ENCODE results near the gene SIRPA.

SIRPA gene

DNA sequence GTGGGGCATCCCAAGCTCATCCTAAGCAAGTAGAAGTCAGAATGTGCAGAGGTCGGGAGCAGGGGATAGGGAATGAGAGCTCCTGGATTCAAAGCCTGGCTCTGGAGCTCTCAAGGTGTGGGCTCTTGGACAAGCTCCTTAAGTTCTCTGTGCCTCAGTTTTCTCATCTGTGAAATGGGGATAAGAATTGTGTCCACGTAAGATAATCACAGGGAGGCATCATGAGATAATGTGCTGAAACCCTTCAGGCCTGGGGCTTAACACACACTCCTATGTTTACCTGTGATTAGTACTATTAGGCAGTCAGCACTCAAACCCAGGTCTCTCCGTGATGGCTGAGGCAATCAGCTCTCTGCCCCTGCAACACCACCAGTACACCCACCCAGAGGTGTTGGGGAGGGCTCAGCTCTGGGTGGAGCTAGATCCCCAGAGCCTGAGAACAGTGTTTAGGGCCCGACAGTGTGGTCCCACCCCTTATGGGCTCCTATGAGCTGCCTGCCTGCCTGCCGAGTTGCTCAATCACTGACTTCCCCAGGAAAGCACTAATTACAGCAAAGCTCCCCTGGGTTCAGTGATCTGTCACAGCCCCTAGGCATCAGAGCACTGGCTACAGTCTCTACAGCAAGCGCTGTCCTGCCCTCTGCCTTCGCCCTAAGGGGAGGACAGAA lies 6.3 kb upstream of the SIRPA start:
- no peak for DNase-seq (ENCODE audit: low spot score)

DNA sequence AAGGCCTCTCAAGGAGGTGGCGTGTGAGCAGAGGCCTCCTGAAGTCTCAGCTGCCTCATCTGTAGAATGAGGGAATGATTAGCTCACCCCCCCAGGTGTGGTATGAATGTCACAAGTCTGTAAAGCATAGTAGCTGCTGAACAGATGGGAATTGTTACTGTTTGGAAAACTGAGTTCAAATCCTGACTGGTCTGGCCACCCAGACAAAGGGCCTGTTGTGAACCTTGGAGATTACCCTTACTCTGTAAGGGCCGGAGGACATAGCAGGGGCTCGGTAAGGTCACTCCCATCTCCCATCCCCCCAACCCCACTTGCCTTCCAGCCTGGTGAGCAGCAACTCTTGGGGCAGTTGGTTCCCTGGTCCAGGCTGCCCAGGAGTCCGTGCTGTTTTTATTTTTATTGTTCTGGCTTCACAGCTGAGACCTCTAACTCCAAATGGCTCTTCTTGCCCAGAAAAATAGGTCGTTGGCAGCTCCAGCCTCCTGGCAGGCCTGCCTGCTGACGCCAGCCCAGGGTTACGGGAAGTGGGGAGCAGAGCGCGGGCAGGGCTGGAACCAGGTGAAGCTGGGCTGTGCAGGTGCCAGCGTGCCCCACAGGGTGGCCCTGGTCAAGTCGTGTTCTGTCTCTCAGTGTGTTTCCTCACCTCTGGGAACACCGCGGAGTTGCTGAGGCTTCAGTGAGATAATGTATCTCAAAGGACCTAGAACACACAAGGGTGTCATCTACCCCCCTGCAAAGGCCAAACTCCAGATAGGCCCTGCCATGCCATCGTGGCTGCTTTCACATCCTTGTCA lies 4.5 kb upstream of the SIRPA start:
- peak; percentile 66 for DNase-seq (ENCODE audit: low spot score)

DNA sequence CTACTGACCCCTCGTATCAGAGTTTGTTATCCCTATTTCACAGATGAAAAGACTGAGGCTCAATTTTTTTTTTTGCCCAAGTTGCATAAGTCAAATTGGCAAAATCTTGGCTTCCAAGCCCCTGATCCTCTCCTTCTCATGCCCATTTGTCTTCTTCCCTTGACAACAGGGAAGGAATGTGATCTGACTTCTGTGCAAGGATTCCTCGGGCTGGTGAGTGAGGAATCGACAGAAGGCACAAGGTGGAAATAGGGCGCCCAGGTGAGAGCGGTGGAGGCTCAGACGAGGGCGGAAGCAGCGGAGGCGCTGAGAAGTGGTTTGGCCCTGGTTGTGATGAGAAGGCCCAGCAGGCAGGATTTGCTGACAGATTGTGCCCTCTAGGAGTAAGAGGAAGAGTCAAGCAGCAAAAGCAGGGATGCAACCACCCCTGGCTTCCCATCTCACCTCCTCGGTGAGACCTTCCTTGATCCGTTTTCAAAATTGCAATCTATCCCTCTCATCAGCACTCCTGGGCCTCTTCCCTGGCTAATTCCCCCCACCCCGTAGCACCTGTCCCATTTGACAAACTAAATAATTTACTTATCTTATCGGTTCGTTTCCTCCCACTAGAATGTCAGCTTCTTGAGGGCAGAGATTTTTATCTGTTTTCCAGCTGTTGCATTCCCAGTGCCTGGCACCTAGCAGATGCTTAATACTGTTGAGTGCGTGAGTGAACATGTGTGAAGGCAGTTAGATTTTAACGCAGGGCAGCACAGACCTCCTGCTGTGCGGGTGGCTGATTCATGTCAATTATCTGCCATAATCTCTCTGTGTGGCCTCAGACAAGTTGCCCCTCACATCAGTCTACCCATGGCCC lies 3.7 kb upstream of the SIRPA start:
- no peak for DNase-seq (ENCODE audit: low spot score)

DNA sequence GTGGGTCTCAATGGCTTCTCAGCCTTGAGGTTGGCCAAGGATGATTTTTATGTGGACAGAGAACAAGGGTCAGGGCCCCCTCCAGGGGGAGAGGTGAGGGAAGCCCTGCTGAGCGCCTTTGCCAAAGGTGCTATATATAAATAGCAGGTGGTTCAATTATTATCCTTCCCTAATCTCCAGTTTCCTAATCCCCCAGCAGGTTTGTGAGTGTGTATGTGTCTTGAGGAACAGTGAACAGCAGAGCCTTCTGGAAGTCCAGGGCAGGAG lies 3.2 kb upstream of the SIRPA start:
- DNase-seq (ENCODE audit: low spot score) = no peak

DNA sequence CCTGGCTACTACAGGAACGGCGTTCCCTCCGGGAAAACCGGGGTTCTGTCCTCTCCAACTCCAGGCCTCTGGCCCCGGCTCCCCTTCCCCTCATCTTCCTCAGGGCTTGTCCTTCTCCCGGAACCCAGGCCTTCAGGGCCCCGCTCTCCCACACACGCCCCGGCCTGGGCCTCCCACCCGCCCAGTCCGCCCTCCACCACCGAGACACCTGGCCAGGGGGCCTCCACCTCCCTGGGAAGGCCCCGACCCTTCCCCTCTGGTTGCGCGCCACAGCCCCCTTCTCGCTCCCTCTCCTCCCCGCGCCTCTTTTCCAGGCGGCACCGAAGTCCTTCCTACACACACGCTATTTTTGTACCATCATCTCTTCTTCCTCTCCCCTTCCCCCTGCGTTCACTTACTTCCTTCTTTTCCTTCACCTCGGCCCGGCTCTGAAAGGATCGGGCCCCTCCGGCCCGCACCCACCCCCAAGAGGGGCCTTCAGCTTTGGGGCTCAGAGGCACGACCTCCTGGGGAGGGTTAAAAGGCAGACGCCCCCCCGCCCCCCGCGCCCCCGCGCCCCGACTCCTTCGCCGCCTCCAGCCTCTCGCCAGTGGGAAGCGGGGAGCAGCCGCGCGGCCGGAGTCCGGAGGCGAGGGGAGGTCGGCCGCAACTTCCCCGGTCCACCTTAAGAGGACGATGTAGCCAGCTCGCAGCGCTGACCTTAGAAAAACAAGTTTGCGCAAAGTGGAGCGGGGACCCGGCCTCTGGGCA lies 1.3 kb upstream of the SIRPA start:
- no peak for DNase-seq (ENCODE audit: low spot score)

DNA sequence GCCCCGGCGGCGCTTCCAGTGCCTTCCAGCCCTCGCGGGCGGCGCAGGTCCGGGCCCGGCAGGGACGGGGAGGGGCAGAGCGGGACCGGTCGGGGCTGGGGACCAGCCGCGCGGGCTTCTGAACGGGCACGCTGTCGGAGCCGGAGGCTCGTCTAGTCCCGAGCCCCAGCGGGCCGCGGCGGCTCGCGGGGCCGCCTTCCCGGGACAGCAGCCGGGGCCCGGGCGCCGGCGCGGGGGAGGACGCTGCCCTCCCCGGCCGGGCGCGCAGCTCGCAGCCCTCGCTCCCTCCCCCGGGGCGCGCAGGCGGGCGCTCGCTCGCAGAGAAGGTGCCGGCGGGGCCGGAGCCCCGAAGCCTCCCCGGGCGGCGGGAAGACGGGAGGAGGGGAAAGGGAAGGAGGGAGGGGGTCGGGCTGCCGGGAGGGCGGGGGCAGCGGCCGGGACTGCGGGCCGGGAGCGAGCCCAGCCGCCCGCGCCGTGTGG lies 696 bp upstream of the SIRPA start:
- peak; percentile 73 for DNase-seq (ENCODE audit: low spot score)

DNA sequence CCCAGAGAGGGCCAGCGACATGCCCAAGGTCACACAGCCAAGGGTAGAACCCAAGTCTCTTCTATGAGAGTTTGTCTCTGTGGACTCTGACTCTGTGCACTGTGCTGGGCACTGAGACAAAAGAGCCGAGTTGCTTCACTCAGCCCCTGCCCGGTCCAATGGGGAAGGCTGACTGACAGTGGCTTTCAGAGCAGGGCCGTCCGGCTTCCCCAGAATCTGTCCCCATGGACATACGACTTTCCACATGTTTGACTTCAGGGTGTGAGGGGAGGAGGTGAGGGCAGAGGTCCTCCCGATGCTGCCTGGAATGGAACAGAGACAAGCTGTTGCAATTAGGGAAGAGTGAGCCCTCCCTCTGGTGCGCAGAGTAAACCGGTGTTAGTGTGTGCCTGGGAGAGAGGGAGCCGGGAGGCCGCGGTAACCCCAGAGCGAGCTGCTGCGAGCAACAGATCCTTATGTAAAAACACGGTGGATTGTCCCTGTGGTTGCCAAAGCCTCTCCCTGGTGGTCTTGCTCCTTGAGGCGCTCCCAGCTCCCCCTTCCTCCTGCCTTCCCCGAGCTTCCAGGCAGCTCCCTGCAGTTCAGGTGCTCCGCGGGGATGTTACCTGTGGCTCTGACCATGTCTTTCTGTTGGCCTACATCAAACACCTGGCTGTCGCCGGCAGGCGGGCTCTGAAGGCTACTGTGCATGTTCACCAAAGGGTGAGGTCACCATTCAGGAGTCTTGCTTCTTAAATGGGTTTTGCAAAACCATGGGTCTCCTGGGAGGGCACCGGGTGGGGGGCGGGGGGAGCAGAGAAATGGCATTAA lies 672 bp downstream of the SIRPA start:
- no peak for DNase-seq (ENCODE audit: low spot score)

DNA sequence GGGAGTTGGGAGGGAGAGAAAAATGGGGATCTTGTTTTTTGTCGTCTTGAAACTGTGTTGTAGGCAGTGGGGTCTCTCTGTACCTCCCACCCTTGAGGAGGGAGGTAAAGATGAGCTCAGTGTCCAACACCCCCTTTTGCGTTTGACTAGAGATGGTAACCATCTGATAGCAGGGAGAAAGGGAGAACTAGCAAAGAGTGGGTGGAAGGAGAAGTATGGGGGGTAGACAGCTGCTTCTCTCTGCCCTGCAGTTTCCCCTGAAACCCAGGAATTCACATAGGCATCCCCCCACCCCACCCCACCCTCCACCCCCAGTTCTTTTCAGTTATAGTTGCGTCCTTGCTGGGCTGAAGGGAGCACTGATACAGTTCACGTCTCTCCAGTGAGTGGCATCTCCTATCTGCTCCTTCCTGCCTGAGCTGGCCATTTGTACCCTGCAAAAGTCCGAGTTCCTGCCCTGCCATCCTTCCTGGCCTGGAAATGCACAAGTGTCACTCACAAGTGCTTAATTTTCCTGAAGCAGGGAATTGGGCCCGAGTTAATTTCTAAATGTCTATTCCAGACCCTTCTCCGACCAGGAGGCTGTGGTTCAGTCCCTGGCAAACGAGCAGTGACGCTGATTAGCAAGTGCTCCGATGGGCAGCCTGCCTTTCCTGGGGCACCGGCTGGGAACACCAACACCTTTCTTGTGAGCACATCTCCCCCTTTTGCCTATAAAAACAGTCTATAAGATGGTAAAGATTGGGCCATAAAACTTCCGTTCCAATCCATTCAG lies 1.5 kb downstream of the SIRPA start:
- no peak for DNase-seq (ENCODE audit: low spot score)

DNA sequence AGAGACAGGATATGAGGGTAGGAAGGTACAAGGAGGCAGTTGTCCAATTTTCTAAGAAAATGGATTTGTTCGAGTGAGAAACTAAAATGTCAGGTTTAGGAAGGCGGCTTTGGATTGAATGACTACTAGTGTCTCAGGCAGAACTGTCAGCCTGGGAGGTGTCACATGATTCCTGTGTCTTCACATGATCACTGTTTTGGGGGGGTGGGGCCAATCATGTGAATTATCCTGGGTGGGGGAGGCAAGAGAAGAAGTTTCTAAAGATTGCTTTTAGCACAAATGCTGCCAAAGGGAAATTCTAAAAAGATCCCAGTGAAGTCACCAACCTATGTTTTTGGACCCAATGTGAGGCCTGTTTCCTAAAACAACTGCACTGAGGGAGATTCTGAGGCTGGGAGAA lies 2.3 kb downstream of the SIRPA start:
- peak; percentile 73 for DNase-seq (ENCODE audit: low spot score)

DNA sequence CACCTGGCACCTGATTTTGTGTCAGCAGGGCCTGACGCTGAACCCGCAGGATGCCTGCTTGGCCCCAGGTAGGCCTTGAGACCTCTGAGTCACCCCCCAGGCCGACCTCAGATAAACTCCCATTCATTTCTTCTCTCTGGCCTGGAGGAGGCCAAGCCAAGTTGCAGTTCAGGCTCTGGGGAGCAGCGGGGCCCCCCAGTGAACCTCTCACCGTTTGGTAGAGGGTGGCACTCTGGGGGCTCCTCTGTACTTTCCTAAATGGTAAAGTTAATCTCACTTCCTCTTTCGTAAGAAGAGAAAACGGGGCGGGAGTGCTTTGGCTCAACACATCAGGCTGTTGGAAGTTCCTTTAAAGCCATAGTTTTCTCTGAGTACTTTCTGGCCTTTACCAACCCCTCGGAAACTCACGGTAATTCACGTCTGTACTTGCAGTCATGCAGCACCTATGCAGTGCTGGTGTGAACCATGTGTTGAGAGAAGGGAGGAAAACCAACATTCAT lies 2.8 kb downstream of the SIRPA start:
- no peak for DNase-seq (ENCODE audit: low spot score)

DNA sequence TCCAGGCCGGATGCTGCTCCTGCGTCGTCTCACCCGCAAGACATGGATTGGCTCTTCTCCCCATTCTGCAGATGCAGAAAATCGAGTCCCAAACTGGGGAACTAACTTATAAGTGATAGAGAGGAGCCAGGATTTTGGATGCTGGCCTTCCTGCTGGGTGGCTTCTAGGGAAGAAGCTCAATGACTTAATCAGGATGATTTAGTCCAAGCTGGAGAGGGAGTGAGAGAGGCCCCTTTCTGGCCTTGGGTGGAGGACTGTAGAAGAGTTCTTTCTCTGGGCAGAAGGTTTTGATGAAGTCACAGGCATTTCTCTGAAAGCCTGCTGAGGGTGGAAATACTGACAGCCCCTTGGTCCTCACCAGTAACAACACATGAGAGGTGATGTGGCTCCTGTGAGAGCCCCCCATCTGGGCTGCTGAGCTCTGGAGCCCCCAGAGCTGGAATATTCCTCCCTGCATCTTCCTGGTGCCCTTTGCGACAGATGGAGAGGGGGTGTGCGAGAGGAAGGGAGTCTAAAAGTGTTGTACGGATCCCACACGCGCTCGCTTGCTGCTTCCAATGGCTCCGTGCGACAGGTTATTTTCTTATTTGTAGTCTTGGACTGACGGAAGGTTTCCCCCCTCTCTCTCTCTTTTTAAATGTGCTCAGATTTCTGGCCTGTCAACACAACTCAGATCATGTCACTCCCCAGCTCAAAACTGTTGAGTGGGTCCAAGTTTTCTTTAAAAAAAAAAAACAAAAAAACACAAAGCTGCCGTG lies 3.5 kb downstream of the SIRPA start:
- no peak for DNase-seq (ENCODE audit: low spot score)

DNA sequence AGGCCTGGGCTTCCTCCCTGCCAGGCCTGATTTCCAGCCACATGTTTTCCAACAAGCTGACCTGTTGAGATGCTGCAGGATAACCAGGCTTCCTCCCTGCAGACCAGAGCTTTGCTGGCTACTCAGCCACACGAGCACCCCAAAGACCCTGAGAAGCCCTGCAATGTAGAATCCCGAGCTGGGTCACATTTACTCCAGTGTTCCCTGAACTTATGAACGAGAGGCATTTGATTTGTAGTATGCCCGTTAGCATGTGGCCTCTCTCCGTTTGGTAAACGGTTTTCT lies 4.0 kb downstream of the SIRPA start:
- no peak for DNase-seq (ENCODE audit: low spot score)

DNA sequence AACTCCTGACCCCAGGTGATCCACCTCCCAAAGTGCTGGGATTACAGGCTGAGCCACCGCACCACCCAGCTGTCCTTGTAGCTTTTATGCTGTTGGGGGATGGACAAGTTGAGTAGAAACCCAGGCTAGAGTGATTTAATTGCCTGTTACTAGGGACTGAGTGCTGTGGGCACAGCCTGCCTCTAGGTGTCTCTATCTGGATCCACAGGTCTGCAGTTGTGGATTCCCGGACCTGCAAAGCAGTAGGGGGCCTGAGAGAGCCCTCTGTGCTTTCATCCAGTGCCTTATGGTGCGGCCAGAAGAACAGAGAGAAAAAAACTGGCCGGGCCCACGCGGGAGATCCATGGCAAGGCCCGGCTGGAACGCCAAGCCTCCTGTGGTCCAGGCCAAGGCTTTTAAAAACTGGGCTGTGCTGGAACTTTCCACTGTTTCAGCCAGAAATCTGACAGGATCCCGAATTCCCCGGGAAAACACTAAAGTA lies 5.2 kb downstream of the SIRPA start:
- peak; percentile 67 for DNase-seq (ENCODE audit: low spot score)

DNA sequence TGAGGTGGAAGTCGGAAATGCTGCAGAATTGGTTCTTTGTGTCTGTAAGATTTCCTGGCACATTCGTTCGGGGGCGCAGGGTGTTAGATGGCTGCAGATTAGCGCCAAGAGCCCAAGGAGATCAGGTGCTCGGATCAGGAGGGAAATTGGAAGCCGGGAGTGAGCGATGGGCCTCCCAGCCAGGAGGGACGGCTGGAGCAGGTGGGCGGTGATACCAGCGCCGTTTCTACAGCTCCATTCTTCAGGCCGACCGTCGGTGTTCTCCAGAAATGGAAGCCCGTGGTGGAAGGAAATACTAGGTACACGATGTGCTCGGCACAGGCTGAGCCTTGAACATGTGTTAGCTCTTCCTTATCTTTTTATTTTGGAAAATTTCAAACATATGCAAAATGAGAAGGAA lies 6.5 kb downstream of the SIRPA start:
- DNase-seq (ENCODE audit: low spot score) = no peak

DNA sequence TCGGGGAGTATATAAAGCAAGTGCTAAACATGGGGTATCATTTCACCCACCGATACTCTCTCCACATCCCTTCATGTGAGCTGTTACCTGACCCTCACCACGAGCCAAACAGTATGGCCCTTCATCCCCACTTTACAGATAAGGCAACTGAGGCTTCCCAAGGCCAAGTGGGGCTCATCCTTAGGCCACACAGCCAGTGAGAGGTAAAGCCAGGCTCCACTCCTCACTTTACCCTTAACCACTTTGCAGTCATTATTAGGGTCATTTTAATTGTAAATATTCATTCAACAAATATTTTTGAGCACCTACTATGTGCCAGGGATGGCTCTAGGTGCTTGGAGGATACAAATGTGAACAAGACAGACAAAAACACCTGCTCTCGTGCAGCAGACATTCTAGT lies 7.0 kb downstream of the SIRPA start:
- DNase-seq (ENCODE audit: low spot score) = no peak

DNA sequence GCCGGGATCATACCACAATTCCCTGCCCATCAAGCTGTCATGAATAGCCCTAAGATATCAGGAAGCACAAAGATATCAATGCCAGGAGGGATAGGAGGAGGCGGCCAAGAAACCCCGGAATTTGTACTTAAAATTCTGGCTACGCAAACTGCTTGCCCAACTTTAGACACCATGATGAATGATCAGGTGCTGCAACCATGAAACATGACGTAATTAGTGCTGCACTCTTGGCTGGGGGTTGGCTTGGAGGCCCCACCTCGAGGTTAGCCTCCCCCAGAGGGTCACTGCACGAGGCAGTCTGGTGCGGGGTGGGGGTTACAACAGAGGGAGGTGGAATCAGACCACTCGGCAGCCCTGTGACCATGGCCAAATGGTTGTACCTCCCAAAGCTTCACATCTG lies 8.9 kb downstream of the SIRPA start:
- DNase-seq (ENCODE audit: low spot score) = no peak

DNA sequence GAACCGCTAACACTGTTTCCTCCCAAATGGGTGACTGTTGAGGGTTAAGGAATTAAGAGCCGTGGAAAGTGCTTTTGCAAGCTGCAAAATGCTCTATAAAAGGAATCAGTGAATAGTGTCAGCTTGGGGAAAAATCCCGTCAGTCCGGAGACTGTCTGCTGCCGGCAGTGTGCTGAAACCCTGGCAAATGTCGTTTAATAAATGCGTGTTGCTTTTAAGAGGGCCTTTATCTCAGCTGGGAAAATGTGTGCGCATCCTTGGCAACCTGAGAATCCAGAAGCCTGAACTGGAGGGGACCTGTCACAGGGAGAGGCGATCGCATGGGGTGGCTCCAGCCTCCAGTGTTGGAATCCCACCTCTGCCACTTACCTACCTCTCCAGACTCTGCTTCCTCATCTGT lies 9.8 kb downstream of the SIRPA start:
- no peak for DNase-seq (ENCODE audit: low spot score)

DNA sequence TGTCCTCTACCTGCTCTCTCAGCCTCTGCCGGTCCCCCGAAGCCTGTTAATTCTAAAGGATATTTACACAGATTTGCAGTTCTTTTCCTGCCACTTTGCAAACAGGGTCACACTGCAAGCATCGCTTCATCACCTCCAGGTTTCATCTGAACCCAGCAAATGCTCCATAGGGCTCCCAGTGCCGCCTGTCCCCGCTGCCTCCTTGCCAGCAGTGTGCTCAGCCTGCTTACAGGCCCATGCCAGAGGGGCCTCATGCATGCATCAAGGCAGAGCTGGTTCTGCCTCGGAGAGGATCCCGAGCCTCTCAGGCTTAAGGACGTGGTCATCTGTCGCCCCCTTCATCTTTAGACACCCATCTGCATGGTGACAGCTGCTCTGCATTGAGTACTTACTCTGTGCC lies 10.5 kb downstream of the SIRPA start:
- no peak for DNase-seq (ENCODE audit: low spot score)

DNA sequence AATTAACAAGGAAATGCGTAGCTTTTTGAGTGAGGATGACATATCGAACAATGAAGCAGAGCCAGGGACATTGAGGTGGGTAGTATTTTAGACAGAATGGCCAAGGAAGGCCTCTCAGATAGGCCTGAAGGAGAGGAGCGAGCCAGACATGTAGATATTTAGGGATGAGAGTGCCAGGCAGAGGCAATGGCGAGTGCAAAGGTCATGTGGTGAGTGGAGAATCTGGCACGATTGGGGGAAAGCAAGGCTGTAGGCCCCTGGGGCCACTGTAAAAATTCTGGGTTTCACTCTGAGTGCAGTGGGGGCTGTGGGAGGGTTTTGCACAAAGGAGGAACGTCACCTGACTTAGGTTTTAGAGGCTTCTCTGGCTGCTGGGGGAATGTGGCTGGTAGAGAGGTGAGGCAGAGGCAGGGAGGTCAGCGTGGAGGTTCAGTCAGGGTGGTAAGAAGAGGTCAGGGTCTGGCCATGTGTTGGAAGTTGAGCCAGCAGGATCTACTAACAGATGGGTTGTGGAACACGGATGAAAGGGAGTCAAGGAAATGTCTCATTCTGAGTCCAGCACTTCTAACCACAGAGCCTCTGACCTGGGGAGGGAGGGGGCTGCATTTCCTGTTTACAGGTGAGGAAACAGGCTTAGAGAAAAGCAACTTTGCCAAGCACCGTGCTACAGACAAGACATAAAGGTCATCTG lies 11.3 kb downstream of the SIRPA start:
- DNase-seq (ENCODE audit: low spot score) = no peak

Data from putamen (tissue), 1 donor.